Keratinocyte (primary cell): ENCODE results near the gene KAT2B. TPM values are rescaled to one million over a fixed set of nuclear protein-coding genes. Genes with fewer than 3 reads are reported as not detected.

Experiments
- DNase-seq: peaks from one replicate; pipeline ENCODE4 v3.0.0-alpha.2; 2011; ENCODE audit warnings: low read depth, missing footprints, low spot score
- FAIRE-seq: peaks from 2 replicates; lab custom pipeline; 2011; peaks lifted over from hg19 to GRCh38; lab: Jason Lieb, UNC
- H2AFZ ChIP-seq: 2 replicates; pipeline ENCODE4 v1.6.0; 2012; ENCODE audit warnings: low read length, control low read depth, inconsistent platforms; ENCODE audit not compliant: control insufficient read depth
- H3K27ac ChIP-seq: 2 replicates; pipeline ENCODE4 v1.5.1; 2011; ENCODE audit warnings: low read length; ENCODE audit not compliant: control insufficient read depth, insufficient read depth
- H3K27me3 ChIP-seq: 3 replicates; pipeline ENCODE4 v1.6.0; 2011; ENCODE audit warnings: low read length; ENCODE audit not compliant: control insufficient read depth, insufficient read depth; ENCODE audit errors: extremely low read depth
- H3K36me3 ChIP-seq, 2 experiments: 2 replicates in 1 of 2; 3 replicates in 1 of 2; pipeline ENCODE4 v1.5.1; 2011; ENCODE audit warnings: low read length in 2 of 2, mild to moderate bottlenecking in 1 of 2; ENCODE audit not compliant: control insufficient read depth in 2 of 2, insufficient read depth in 2 of 2; ENCODE audit errors: extremely low read depth in 1 of 2
- H3K4me1 ChIP-seq: 3 replicates; pipeline ENCODE4 v1.5.1; 2011; ENCODE audit warnings: low read length; ENCODE audit not compliant: control insufficient read depth, insufficient read depth; ENCODE audit errors: extremely low read depth
- H3K4me2 ChIP-seq: 3 replicates; pipeline ENCODE4 v1.6.0; 2011; ENCODE audit warnings: low read depth, low read length; ENCODE audit not compliant: control insufficient read depth, insufficient read depth; ENCODE audit errors: extremely low read depth
- H3K4me3 ChIP-seq, 3 experiments: fragments of 200-600 bp in 1 of 3; sonication (generic) in 1 of 3; 2 replicates in 2 of 3; 3 replicates in 1 of 3; pipeline ENCODE4 v1.5.1; 2011 to 2016; ENCODE audit warnings: low read length in 3 of 3, mild to moderate bottlenecking in 3 of 3, control low read depth in 2 of 3, inconsistent platforms in 1 of 3, low read depth in 1 of 3, mixed read lengths in 1 of 3, mixed run types in 1 of 3, moderate library complexity in 1 of 3; ENCODE audit not compliant: control insufficient read depth in 2 of 3, insufficient read depth in 2 of 3; ENCODE audit errors: extremely low read depth in 1 of 3
- H3K79me2 ChIP-seq: 2 replicates; pipeline ENCODE4 v1.6.0; 2012; ENCODE audit warnings: low read length; ENCODE audit not compliant: control insufficient read depth, insufficient read depth
- H3K9ac ChIP-seq: 3 replicates; pipeline ENCODE4 v1.6.0; 2011; ENCODE audit warnings: low read length; ENCODE audit not compliant: control insufficient read depth, insufficient read depth; ENCODE audit errors: extremely low read depth
- H3K9me1 ChIP-seq: 3 replicates; pipeline ENCODE4 v1.6.0; 2011; ENCODE audit warnings: low read length; ENCODE audit not compliant: control insufficient read depth, insufficient read depth; ENCODE audit errors: extremely low read depth
- H3K9me3 ChIP-seq: 2 replicates; pipeline ENCODE4 v1.5.1; 2012; ENCODE audit warnings: low read depth, low read length; ENCODE audit not compliant: control insufficient read depth
- H4K20me1 ChIP-seq: 3 replicates; pipeline ENCODE4 v1.6.0; 2011; ENCODE audit warnings: low read length; ENCODE audit not compliant: control insufficient read depth, insufficient read depth; ENCODE audit errors: extremely low read depth
- EZH2 ChIP-seq: IDR thresholded peaks from one replicate; pipeline ENCODE4 v1.6.1; 2012; ENCODE audit warnings: inconsistent platforms, mild to moderate bottlenecking, low read length, moderate library complexity
- dilution Hi-C: fragments of 300-500 bp; cut with MboI; formaldehyde crosslinking; loops from one replicate; pipeline ENCODE4 v1.7.0; 2020; ENCODE audit warnings: low sequenced_read_pairs; ENCODE audit not compliant: extremely low pct_ligation_motif_present
- polyA plus RNA-seq, 5 experiments: library from polyadenylated mRNA; depleted of rRNA in 3 of 5; stranded (reverse) in 3 of 5; stranded (forward) in 1 of 5; unstranded in 1 of 5; fragments of >200 nt; gene quantifications; 1 replicate in 1 of 5; 2 replicates in 3 of 5; 3 replicates in 1 of 5; pipeline versions ENCODE4 v1.2.1 to v1.2.3, GENCODE V29; 2011 to 2012; ENCODE audit warnings: missing spikeins in 2 of 5, low read depth in 1 of 5, low replicate concordance in 1 of 5
- TF ChIP-seq, protein P1 (sequence below), 3 experiments: IDR thresholded peaks in 1 of 3; conservative IDR thresholded peaks in 1 of 3; optimal IDR thresholded peaks in 1 of 3; 2 replicates in 2 of 3; 3 replicates in 1 of 3; pipeline versions ENCODE3 to v1.5.1; 2011; ENCODE audit warnings: low read length in 3 of 3, mild to moderate bottlenecking in 3 of 3, moderate library complexity in 2 of 3, control low read depth in 1 of 3, inconsistent platforms in 1 of 3; ENCODE audit not compliant: insufficient read depth in 2 of 3; ENCODE audit errors: extremely low read depth in 1 of 3

Gene KAT2B
- polyA plus RNA-seq, 1 donor (not counting 4 experiments of a cell fraction or from before 2014, with no cell fraction given) = 4.6 TPM

DNA sequence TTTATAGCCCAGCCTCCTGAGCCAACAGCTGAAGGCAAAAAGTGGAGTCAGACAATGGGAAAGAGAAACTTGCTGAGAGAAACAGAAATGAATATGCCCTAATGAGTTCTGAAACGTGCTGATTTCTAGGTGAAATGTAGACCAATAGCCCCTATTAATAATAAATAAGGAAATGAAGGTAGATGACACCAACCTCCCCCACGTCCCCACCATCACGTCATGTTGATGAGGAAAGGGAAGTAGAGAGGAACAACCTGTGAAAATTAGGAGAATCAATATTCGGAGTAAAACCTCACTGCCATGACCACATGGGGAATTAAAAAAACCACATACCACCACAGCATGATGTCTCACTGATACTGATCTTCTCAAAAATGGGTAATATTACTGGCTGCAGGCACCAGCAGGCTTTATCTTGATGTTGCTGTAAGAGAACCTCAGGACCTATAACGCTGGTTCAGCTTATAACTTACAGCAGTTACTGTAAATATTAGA, 64.0 kb downstream of the KAT2B start:
- no peak overlapping the region for H3K4me3 ChIP-seq
- no peaks in the 10 kb centered on the region for H3K27me3 ChIP-seq
- dilution Hi-C loops = no loop called here
- no peak overlapping the region for H3K9ac ChIP-seq
- no peaks in the 10 kb centered on the region for H3K79me2 ChIP-seq
- no peaks in the 10 kb centered on the region for H3K36me3 ChIP-seq
- H3K9me1 ChIP-seq = no peaks in the 10 kb centered on the region
- FAIRE-seq (no peak), DNase-seq (no peak)
- H3K9me3 ChIP-seq = no peaks in the 10 kb centered on the region
- TF ChIP-seq EZH2 = no peak
- TF ChIP-seq, protein P1, sequence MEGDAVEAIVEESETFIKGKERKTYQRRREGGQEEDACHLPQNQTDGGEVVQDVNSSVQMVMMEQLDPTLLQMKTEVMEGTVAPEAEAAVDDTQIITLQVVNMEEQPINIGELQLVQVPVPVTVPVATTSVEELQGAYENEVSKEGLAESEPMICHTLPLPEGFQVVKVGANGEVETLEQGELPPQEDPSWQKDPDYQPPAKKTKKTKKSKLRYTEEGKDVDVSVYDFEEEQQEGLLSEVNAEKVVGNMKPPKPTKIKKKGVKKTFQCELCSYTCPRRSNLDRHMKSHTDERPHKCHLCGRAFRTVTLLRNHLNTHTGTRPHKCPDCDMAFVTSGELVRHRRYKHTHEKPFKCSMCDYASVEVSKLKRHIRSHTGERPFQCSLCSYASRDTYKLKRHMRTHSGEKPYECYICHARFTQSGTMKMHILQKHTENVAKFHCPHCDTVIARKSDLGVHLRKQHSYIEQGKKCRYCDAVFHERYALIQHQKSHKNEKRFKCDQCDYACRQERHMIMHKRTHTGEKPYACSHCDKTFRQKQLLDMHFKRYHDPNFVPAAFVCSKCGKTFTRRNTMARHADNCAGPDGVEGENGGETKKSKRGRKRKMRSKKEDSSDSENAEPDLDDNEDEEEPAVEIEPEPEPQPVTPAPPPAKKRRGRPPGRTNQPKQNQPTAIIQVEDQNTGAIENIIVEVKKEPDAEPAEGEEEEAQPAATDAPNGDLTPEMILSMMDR (optimal IDR thresholded peaks at IDR 0.05 in 1 of 3, IDR thresholded peaks at IDR 0.05 in 1 of 3, conservative IDR thresholded peaks at IDR 0.05 in 1 of 3; ENCODE audit: extremely low read depth in 1 of 3, insufficient read depth in 2 of 3, low read length in 3 of 3) = no peak
- no peak overlapping the region for H2AFZ ChIP-seq
- H4K20me1 ChIP-seq = no peaks in the 10 kb centered on the region
- no peak overlapping the region for H3K4me2 ChIP-seq
- H3K27ac ChIP-seq = no peak overlapping the region
- H3K4me1 ChIP-seq = no peaks in the 10 kb centered on the region

DNA sequence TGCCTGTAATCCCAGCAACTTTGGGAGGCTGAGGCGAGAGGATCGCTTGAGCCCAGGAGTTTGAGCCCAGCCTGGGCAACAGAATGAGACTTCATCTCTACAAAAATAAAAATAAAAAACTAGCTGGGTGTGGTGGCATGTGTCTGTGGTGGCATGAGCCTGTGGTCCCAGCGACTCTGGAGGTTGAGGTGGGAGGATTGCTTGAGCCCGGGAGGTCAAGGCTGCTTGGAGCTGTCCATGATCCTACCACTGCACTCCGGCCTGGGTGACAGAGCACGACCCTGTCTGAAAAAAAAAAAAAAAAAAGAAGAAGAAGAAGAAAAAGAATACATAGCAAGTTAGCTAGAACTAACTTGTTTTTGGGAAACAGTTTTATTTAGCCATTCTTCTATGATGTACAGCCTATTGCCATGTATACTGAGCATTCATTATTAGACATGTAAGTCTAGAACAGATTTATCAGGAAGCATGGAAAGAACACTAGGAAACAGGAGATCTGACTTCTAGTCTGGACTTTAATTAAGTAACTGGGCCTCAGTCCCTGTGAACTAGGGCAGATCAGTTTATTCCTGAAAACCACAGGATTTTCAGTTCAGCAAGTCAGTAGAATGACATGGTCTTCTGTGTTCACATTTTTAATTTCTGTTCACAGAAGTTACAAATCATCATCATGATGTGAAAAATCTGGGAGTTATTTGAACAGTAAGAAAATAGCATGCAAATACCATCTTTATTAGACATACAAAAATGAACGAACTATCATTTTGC, 65.5 kb downstream of the KAT2B start:
- Histone ChIP-seq H3K4me2 (no peak overlapping the region), H3K9me1 (no peaks in the 10 kb centered on the region), H3K27me3 (no peaks in the 10 kb centered on the region), H3K9me3 (no peaks in the 10 kb centered on the region), H3K36me3 (no peaks in the 10 kb centered on the region), H3K4me1 (no peaks in the 10 kb centered on the region), H3K27ac (no peak overlapping the region), H3K79me2 (no peaks in the 10 kb centered on the region), H4K20me1 (no peaks in the 10 kb centered on the region), H3K9ac (no peak overlapping the region), H3K4me3 (no peak overlapping the region), H2AFZ (no peak overlapping the region)
- DNase-seq (no peak), FAIRE-seq (no peak)
- dilution Hi-C loops = no loop called here
- no peak for TF ChIP-seq EZH2
- TF ChIP-seq, protein P1 (optimal IDR thresholded peaks at IDR 0.05 in 1 of 3, IDR thresholded peaks at IDR 0.05 in 1 of 3, conservative IDR thresholded peaks at IDR 0.05 in 1 of 3; ENCODE audit: extremely low read depth in 1 of 3, insufficient read depth in 2 of 3, low read length in 3 of 3) = no peak
